DMS153 treated with DMSO at 0.1 percent for 48 hours (cell line): Measurements from ENCODE around the gene ANKS6.

Experiments
- DNase-seq: peaks from one replicate; lab custom pipeline; 2025; ENCODE audit not compliant: unreplicated experiment; lab: John Stamatoyannopoulos, UW

ANKS6 gene

GRCh38 chr9:98738741-98739140 lies 57.6 kb downstream of the ANKS6 start:
- no peak for DNase-seq

DNA sequence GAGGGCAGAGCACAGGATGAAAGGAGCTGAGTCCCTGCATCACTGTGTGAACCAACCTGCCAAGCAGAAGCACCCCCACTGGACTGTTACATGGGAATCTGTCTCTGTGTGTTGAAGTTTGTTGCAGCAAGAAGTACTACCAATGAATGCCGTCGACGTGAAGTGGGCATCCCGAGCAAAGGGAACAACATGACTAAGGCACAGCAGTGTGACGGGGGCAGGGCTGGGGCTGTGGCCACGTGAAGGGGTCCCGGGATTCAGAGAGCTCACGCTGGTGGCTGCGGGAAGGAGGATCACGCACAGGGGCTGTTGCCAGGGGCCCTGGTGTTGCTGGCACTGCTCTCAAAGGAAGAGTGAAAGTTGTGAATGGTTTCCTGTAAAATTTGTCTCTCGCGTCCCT lies 60.1 kb downstream of the ANKS6 start:
- DNase-seq: no peak

GRCh38 chr9:98732801-98733200 lies 63.6 kb downstream of the ANKS6 start:
- DNase-seq: no peak

- no peak for DNase-seq
These were observed 64.3 kb downstream of the ANKS6 start for GRCh38 chr9:98732091-98732490.

DNA sequence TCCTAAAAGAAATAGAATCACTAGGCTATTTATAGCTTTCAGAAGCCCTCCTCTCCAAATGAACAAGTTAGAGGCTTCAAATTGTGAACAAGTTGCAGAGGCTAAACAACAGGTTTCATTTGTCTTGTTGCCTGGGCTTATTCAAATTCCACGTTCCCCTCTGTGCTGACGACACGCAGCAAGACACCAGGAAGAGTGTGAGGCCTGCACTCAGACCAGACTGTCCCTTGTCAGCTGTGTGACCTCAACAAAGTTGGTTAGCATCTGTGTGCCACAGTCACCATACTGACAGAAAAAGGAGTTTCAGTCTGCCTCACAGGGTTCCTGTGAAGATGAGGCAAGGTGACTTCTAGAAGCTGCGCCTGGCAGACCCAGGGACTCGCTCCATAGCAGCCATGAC lies 65.5 kb downstream of the ANKS6 start:
- DNase-seq: no peak

GRCh38 chr9:98728500-98728899 lies 67.9 kb downstream of the ANKS6 start:
- DNase-seq: no peak

DNA sequence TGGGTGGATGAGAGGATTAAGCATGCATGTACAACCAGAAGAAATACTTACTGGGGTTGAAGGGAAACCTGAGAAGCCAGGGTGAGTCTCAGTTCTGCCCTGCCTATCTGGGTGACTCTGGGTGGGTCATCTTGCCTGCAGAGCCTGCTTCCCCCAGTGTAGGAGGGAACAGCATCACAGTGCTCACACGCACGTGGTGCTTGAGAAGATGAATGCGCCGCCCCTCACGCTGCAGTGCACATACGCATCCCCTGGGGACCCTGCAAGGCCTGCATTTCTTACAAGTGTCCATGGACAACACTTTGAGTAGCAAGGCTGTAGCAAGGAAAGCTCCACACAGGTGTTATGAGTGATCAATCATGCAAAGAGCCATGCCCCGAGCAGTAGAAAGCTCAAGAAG lies 68.9 kb downstream of the ANKS6 start:
- no peak for DNase-seq

DNA sequence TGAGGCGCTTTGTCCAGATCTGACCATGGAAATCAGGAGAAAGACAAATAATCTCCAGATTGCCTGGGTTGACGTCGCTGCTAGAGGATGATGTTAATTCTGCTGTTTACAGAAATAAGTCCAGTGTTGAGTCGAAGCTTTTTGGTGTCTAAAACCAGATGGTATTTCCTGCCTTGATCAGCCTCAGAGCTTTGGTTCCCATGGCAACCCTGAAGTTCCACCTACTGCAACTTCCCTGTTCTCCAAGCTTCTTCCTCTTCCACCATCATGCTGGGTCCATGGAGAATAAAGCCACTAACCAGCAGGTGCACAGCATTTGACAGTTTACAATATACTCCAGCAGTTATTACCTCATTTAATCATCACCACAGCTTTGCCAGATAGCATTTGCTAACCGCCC lies 69.6 kb downstream of the ANKS6 start:
- no peak for DNase-seq

- no peak for DNase-seq
These were observed 71.4 kb downstream of the ANKS6 start for GRCh38 chr9:98724810-98725530.

DNA sequence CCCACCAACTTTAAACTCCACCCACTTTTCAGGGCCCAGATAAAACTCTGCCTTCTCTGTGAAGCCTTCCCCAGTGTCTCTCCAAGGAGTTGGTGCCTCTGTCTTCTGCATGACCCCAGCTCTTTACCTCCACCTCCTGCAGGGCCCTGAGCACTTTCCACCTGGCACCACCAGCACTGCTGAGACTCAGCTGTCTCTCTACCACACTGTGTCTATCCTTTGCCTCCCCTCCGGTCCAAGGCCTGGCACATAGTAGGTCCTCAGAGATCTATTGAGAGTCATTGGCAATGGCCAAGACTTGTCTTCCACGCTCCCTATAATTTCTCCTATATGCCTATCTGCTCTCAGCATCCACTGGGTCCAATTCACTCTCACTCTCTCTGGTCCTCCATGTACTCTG lies 74.7 kb downstream of the ANKS6 start:
- no peak for DNase-seq

DNA sequence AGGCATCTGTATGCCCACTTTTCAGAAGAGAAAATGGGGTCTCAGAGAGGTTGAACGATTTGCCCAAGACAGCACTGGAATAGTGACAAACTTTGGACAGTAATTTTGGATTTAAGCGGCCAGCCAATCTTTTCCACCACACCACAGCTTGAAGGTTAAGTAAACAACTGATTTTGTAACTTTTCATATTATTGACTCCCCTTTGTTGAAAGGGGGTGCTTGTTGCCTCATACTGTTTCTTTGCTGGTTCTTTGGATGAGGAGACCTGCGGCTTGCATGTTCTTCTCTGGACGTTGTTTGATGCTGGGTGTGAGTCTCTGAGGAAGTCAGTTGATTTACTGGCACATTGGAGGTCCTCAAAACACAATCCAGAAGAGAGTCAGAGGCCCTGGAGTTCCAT lies 76.0 kb downstream of the ANKS6 start:
- DNase-seq: no peak

- DNase-seq: no peak
These were observed 77.3 kb downstream of the ANKS6 start for GRCh38 chr9:98719055-98719454.

GRCh38 chr9:98714833-98715232 lies 81.5 kb downstream of the ANKS6 start:
- no peak for DNase-seq

- DNase-seq: no peak
These were observed 83.4 kb downstream of the ANKS6 start for GRCh38 chr9:98712987-98713386.

GRCh38 chr9:98709968-98710965 lies 86.1 kb downstream of the ANKS6 start:
- no peak for DNase-seq

DNA sequence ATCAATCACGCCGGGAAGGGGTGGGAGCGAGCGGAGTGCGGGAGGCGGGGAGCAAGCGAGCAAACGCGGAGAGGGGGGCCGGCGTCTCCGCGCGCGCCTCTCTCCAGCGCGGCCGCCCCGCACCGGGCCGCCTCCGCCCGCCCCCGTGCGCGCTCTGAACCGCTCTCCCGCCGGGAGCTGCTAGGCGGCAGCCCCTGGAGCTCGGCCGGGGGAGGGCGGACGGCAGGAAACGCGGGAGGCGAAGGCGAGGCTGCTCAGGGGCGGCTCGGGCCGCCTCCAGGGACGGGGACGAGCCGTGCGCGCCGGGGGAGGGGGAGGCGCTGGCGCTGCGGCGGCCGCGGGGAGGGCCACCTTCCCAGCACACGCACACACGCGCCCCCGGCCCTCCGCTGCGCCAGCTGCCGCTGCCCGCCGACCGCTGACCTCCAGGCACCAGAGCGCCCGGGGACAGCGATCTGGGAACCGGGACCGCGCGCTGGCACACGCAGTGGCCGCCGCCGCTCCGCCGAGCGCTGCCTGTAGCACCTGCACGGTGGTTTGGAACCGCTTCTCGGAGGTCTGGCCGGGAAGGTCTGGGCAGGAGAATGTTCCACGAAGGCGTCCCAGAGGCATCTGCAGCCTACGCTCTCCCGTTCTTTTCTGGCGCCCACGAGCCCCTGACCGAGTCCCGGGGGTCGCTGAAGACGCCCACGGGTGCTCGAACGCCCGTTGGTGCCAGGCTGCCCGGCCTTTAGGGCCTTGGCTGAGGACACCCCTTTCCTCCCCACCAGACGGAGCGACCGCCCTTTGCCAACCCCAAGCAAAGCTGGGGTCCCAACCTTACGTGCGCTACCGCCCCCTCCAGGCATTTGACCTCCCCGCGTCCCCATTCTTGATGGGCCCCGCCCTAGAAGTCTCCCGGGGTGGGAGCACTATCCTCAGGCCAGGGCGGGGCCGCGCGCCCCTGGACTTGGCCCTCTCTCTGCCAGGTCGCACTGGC lies 87.1 kb downstream of the ANKS6 start, which contains the start of gene GABBR2:
Gene GABBR2 (minus strand): TSS at position 3 of the 979 bp plus-strand sequence. CDS start 198 bp downstream, outside the sequence.
- no peak for DNase-seq

GRCh38 chr9:98708103-98708932 lies 88.0 kb downstream of the ANKS6 start:
- no peak for DNase-seq

GRCh38 chr9:98707166-98708102 lies 88.9 kb downstream of the ANKS6 start:
- peak; percentile 68 for DNase-seq

DNA sequence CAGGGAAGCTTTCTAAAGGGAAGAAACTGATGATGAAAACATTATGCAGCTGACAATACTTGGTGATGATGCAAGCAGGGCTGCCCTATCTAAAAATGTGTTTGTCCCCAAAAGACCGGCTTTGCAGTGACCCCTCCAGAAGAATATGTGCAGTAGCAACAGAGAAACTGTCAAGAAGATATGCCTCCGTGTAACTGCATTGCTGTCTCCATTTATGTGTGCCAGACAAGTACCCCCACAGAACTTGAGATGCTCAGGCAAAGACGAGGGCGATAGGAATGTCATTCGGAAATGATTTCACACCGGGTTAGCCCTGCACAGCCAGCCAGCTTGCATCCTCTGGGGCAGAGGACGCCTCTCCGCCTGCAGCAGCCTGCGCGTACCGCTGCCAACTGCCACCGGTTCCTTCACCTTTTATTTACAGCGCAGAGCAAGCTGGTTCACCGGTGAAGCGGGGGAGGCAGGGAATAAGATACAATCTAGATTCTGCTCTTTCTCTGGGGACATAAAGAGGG lies 89.6 kb downstream of the ANKS6 start:
- DNase-seq: no peak
